ENCODE measurements around the gene NTM. TPM values are rescaled to one million over a fixed set of nuclear protein-coding genes. Genes with fewer than 3 reads are reported as not detected.

The NTM gene
- total RNA-seq, 4 donors from 2014 or later, result 1.4 to 5.7 TPM; not detected in 2

DNA sequence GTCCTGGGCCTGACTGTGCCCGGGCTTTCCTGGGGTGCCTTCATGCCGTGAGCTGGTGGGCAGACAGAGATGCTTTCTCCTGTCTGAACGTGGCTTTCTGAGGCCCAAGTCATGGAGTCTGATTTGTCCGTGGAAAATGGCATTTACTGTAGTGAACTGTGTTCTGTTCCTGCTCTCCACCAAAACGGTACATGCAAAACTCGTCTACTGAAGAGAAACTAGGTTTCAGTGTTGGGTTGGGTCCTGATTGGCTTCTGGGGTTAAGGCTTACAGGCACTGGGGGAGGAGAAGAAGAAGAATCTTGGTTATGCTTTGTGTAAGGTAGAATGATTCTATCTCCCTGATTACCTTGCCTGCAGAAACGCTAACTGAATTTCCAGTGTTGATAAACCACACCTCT lies 541.7 kb downstream of the NTM start:
- H3K36me3 ChIP-seq, result no peaks in the 10 kb centered on the region
- peaks cover 0 to 9% of the 10 kb centered on the region in 2 donors for H3K4me1 ChIP-seq
- H3K4me3 ChIP-seq, result no peak overlapping the region
- TF ChIP-seq POLR2A (IDR thresholded peaks at IDR 0.05), result no peak
- TF ChIP-seq, protein P1, sequence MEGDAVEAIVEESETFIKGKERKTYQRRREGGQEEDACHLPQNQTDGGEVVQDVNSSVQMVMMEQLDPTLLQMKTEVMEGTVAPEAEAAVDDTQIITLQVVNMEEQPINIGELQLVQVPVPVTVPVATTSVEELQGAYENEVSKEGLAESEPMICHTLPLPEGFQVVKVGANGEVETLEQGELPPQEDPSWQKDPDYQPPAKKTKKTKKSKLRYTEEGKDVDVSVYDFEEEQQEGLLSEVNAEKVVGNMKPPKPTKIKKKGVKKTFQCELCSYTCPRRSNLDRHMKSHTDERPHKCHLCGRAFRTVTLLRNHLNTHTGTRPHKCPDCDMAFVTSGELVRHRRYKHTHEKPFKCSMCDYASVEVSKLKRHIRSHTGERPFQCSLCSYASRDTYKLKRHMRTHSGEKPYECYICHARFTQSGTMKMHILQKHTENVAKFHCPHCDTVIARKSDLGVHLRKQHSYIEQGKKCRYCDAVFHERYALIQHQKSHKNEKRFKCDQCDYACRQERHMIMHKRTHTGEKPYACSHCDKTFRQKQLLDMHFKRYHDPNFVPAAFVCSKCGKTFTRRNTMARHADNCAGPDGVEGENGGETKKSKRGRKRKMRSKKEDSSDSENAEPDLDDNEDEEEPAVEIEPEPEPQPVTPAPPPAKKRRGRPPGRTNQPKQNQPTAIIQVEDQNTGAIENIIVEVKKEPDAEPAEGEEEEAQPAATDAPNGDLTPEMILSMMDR (IDR thresholded peaks at IDR 0.05), result no peak
- intact Hi-C loops (cut with DNase I; ENCODE audit: low total_unique reads), result no loop called here
- no peak overlapping the region for H3K27ac ChIP-seq
- H3K27me3 ChIP-seq, result peaks cover 0 to 7% of the 10 kb centered on the region in 2 donors
- DNase-seq, result no peak
- no peaks in the 10 kb centered on the region for H3K9me3 ChIP-seq

DNA sequence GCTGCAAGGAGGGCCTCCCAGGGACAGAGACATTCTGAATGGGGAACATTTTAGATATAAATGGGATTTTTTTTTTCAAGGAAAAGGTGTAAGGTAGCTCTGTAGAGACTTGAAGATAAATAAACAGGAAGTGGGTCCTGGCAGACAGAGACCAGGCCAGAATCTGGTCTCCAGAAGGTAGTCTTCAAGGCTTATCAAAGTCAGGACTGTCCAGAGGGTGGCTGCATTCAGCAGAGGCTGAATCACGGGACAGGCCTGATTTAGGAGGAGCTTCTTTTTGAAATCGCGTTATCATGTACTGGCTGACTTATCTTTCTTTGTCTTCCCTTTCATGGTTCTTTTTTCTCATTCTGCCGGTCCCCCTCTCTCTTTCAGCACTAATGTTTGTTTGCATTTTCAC lies 542.9 kb downstream of the NTM start:
- no peak overlapping the region for H3K27ac ChIP-seq
- H3K4me3 ChIP-seq, result no peak overlapping the region
- DNase-seq, result no peak
- intact Hi-C loops (cut with DNase I; ENCODE audit: low total_unique reads), result no loop called here
- peaks cover 0 to 9% of the 10 kb centered on the region in 2 donors for H3K4me1 ChIP-seq
- H3K9me3 ChIP-seq, result no peaks in the 10 kb centered on the region
- no peak for TF ChIP-seq POLR2A (IDR thresholded peaks at IDR 0.05)
- TF ChIP-seq, protein P1 (IDR thresholded peaks at IDR 0.05), result no peak
- H3K27me3 ChIP-seq, result peaks cover 0 to 7% of the 10 kb centered on the region in 2 donors
- H3K36me3 ChIP-seq, result no peaks in the 10 kb centered on the region

DNA sequence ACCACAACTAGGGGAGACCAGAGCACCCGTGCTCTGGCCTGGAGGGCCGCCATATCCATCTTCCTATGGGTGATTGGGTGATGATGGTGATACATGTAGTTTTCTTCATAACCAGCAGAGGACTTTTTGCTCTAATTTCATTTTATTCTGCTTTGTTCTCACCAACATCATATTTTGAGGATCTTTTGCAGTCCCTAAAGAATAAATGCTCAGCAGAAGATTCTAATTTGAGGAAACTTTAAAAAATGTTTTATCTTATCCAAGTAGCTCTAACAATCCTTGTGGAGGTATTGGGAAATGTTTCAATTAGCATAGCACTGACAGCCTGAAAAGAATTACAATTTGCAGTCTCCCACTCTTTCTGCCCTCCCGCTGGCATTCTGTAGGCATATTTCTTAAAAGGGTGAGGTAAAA lies 544.0 kb downstream of the NTM start:
- intact Hi-C loops (cut with DNase I; ENCODE audit: low total_unique reads), result no loop called here
- Histone ChIP-seq H3K4me1 (peaks cover 0 to 9% of the 10 kb centered on the region in 2 donors), H3K27ac (no peak overlapping the region), H3K9me3 (no peaks in the 10 kb centered on the region), H3K4me3 (no peak overlapping the region), H3K27me3 (peaks cover 0 to 7% of the 10 kb centered on the region in 2 donors), H3K36me3 (no peaks in the 10 kb centered on the region)
- DNase-seq, result no peak
- TF ChIP-seq, protein P1 (IDR thresholded peaks at IDR 0.05), result no peak
- TF ChIP-seq POLR2A (IDR thresholded peaks at IDR 0.05), result no peak

DNA sequence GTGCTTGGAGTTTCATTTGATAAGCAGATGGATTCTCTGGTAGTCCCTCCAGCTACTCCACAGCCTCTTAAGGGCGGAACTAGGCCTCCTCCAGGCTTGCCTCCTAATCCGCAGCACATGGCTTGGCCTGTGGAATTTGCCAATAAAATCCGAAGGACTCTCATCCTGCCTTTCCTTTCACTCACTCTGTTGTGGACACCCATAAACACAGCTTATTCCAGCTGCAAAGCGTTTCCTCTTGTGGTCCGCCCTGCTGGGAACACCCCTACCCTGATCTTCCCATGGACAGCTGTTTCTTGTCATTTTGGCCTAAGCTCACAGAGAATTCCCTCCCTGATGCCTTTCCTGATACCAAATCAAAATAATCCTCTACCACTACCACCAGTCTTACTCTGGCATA lies 546.2 kb downstream of the NTM start:
- H3K4me3 ChIP-seq, result no peak overlapping the region
- no peak for TF ChIP-seq POLR2A (IDR thresholded peaks at IDR 0.05)
- peaks cover 0 to 2% of the 10 kb centered on the region in 2 donors for H3K27me3 ChIP-seq
- no peak for DNase-seq
- no peaks in the 10 kb centered on the region for H3K36me3 ChIP-seq
- H3K4me1 ChIP-seq, result no peaks in the 10 kb centered on the region
- intact Hi-C loops (cut with DNase I; ENCODE audit: low total_unique reads), result no loop called here
- H3K27ac ChIP-seq, result no peak overlapping the region
- H3K9me3 ChIP-seq, result no peaks in the 10 kb centered on the region

DNA sequence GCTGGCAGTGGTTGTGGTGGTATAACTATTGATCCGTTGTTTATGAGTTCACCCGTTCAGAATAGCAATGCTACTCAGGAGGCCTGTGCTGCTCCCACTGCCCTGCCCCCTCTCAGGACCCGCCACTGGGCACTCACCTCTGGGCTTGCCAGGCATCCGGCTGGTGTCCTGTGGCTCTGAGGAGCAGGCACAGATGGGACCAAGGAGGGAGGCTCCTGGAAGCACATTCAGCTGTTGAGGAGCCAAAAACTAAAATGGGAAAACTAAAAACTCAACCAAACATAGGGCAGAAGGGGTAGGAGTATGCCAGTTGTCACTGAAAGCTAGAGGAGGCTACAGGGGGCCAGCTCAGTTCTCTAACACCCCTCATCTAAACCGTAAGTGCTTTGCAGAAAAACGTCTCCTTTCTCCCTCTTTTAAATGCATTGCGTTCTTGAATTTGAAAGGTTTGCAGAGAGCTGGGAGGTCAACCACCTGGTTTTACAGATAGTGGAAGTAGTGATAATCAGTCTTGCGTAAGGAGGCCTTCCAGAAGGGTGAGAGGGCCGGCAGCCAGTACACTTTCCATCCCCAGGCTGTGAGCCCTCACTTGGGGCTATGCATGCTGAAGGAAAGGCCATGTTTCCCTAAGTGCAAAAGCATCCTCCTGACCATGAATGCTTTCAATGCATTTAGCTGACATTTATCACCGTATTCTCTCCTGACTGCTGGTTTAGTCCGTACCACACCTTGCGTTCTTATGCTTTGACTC lies 547.4 kb downstream of the NTM start:
- intact Hi-C loops (cut with DNase I; ENCODE audit: low total_unique reads), result no loop called here
- H3K27me3 ChIP-seq, result no peaks in the 10 kb centered on the region
- TF ChIP-seq, protein P1 (IDR thresholded peaks at IDR 0.05), result no peak
- TF ChIP-seq POLR2A (IDR thresholded peaks at IDR 0.05), result no peak
- no peaks in the 10 kb centered on the region for H3K4me1 ChIP-seq
- H3K9me3 ChIP-seq, result no peaks in the 10 kb centered on the region
- H3K36me3 ChIP-seq, result no peaks in the 10 kb centered on the region
- no peak overlapping the region for H3K27ac ChIP-seq
- DNase-seq, result no peak
- no peak overlapping the region for H3K4me3 ChIP-seq

Measured in uterus (tissue), 4 donors.